Measurements from ENCODE around the gene CXorf58. TPM values are rescaled to one million over a fixed set of nuclear protein-coding genes. Genes with fewer than 3 reads are reported as not detected.

Gene CXorf58
- total and polyA plus RNA-seq, 2 donors (not counting 3 experiments of a cell fraction or from before 2014, with no cell fraction given) = not detected

DNA sequence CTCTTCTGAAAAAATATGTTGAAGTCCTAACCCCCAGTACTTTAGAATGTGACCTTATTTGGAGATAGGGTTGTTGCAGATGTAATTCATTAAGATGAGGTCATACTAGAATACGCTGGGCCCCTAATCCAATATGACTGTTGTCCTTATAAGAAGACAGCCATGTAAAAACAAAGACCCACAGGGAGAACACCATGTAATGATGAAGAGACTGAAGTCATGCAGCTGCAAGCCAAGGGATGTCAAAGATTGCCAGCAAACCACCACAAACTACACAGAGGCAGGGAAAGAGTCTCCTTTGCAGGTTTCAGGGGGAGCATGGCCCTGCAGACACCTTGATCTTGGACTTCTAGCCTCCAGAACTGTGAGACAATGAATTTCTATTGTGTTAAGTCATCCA is 37.4 kb downstream of the CXorf58 start:
- CTCF ChIA-PET = no interaction called here
- no peak overlapping the region for H2AFZ ChIP-seq (ENCODE audit: low read depth, low read length)
- H3K36me3 ChIP-seq (ENCODE audit: control insufficient read depth in 2 of 2, extremely low read depth in 1 of 2, insufficient read depth in 2 of 2, low read length in 2 of 2) = no peaks in the 10 kb centered on the region
- H3K9me3 ChIP-seq (replicated peaks; ENCODE audit: control insufficient read depth, insufficient read depth, low read length) = no peaks in the 10 kb centered on the region
- DNase-seq (ENCODE audit: low read depth, low spot score) = no peak
- BruUV-seq (replicated peaks) = no TSS peak
- no peaks in the 10 kb centered on the region for H3K4me1 ChIP-seq (ENCODE audit: control insufficient read depth, extremely low read depth, insufficient read depth, low read length)
- POLR2A ChIA-PET = no interaction called here
- peaks cover 0 to 4% of the 10 kb centered on the region in 2 experiments for H3K27me3 ChIP-seq (ENCODE audit: control insufficient read depth in 2 of 2, insufficient read depth in 2 of 2, low read length in 2 of 2)
- intact Hi-C loops (cut with micrococcal nuclease) (no loop called here), dilution Hi-C loops (cut with MboI; ENCODE audit: extremely low pct_ligation_motif_present, low sequenced_read_pairs) (no loop called here)
- no peaks in the 10 kb centered on the region for H3K79me2 ChIP-seq (ENCODE audit: control insufficient read depth, insufficient read depth, low read length)
- H3K4me3 ChIP-seq (replicated peaks in 1 of 3; ENCODE audit: insufficient read depth in 1 of 3, low read depth in 1 of 3, low read length in 3 of 3) = no peak overlapping the region
- no peaks in the 10 kb centered on the region for H4K20me1 ChIP-seq (replicated peaks; ENCODE audit: control insufficient read depth, extremely low read depth, insufficient read depth, low read length)
- FAIRE-seq = no peak
- H3K9ac ChIP-seq (replicated peaks; ENCODE audit: extremely low read depth, insufficient read depth, low read length) = no peak overlapping the region
- H3K9me1 ChIP-seq (replicated peaks; ENCODE audit: control insufficient read depth, extremely low read depth, insufficient read depth, low read length) = no peaks in the 10 kb centered on the region
- H3K4me2 ChIP-seq (ENCODE audit: insufficient read depth, low read length) = no peak overlapping the region
- H3K27ac ChIP-seq (ENCODE audit: insufficient read depth, low read depth, low read length) = no peak overlapping the region
- TF ChIP-seq CTCF (IDR thresholded peaks at IDR 0.05; ENCODE audit: extremely low read depth in 1 of 2, insufficient read depth in 1 of 2, low read depth in 1 of 2, low read length in 2 of 2) (no peak), MAX (IDR thresholded peaks at IDR 0.05; ENCODE audit: insufficient read depth, insufficient read length) (no peak), FOS (IDR thresholded peaks at IDR 0.05; ENCODE audit: borderline replicate concordance, insufficient read depth, low read length) (no peak), JUN (IDR thresholded peaks at IDR 0.05; ENCODE audit: borderline replicate concordance, insufficient read depth, insufficient read length, low read depth) (no peak), POLR2AphosphoS5 (IDR thresholded peaks at IDR 0.05; ENCODE audit: insufficient read depth, low read depth, low read length) (no peak), POLR2A (IDR thresholded peaks at IDR 0.05; ENCODE audit: low read depth, low read length) (no peak), MYC (IDR thresholded peaks at IDR 0.05; ENCODE audit: low read depth, low read length) (no peak), GATA2 (IDR thresholded peaks at IDR 0.05; ENCODE audit: insufficient read depth, insufficient read length, low read depth, low read length) (no peak), EZH2 (IDR thresholded peaks at IDR 0.05; ENCODE audit: borderline replicate concordance, low read depth, low read length, severe bottlenecking) (no peak)

Data from endothelial cell of umbilical vein (primary cell).